Muscle of leg (tissue), 11 donors: ENCODE measurements around the gene BABAM2. TPM values are rescaled to one million over a fixed set of nuclear protein-coding genes. Genes with fewer than 3 reads are reported as not detected.
"Not testable (repeated sequence)": the region's sequence is repeated elsewhere in the genome, so short reads cannot be mapped to it uniquely, and the experiment has no call there.

ENCODE experiments used
- DNase-seq: peaks from one replicate; pipeline ENCODE4 v3.0.0; 2013
- H3K27ac ChIP-seq: one replicate; pipeline ENCODE4 v1.5.1; 2013; ENCODE audit warnings: mild to moderate bottlenecking, low read length, control low read depth
- H3K27me3 ChIP-seq: one replicate; pipeline ENCODE4 v1.6.1; 2013; ENCODE audit warnings: low read length; ENCODE audit not compliant: control insufficient read depth, insufficient read depth
- H3K36me3 ChIP-seq: one replicate; pipeline ENCODE4 v1.6.1; 2013; ENCODE audit warnings: low read length; ENCODE audit not compliant: control insufficient read depth, insufficient read depth
- H3K4me1 ChIP-seq: one replicate; pipeline ENCODE4 v1.6.1; 2013; ENCODE audit warnings: low read length; ENCODE audit not compliant: control insufficient read depth, insufficient read depth
- H3K4me3 ChIP-seq: one replicate; pipeline ENCODE4 v1.5.1; 2013; ENCODE audit warnings: low read length, control low read depth
- H3K9me3 ChIP-seq: replicated peaks from 2 replicates; pipeline ENCODE4 v1.6.1; 2013; ENCODE audit warnings: low read depth, low read length; ENCODE audit not compliant: control insufficient read depth
- WGBS: methylation state at CpG from one replicate; pipeline ENCODE4 v1.1.5; 2013; ENCODE audit warnings: missing lambda C conversion rate; ENCODE audit not compliant: insufficient coverage; 5-methylcytosine and 5-hydroxymethylcytosine counted together
- polyA plus RNA-seq, 8 donors: library from polyadenylated mRNA; unstranded; fragments of 120-200 nt; gene quantifications; one replicate each; pipeline versions ENCODE4 v1.2.1 to v1.2.3, GENCODE V29; 2013; ENCODE audit warnings: inconsistent platforms in 1 of 8, low replicate concordance in 1 of 8; ENCODE audit not compliant: insufficient read length in 8 of 8, insufficient read depth in 1 of 8
- total RNA-seq: library from RNA; stranded (reverse); fragments of 120-200 nt; gene quantifications from one replicate; pipeline ENCODE4 v1.2.4, GENCODE V29; 2013

The BABAM2 gene
- total and polyA plus RNA-seq, 9 donors = 16.1 to 23.6 (median 21.4) TPM

DNA sequence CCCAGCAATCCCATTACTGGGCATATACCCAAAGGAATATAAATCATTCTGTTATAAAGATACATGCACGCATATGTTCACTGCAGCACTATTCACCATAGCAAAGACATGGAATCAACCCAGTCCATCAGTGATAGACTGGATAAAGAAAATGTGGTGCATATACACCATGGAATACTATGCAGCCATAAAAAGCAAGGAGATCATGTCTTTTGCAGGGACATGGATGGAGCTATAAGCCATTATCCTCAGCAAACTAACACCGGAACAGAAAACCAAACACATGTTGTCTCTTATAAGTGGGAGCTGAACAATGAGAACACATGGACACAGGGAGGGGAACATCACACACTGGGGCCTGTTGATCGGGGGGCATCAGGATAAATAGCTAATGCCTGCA is 441.3 kb downstream of the BABAM2 start:
- not testable (repeated sequence) for H3K4me3 ChIP-seq, DNase-seq, H3K9me3 ChIP-seq, H3K27me3 ChIP-seq, H3K27ac ChIP-seq, H3K36me3 ChIP-seq
- peaks cover 47% of the 10 kb centered on the region for H3K4me1 ChIP-seq
- WGBS = 100% methylated on average over 1 of the region's 3 CpGs

DNA sequence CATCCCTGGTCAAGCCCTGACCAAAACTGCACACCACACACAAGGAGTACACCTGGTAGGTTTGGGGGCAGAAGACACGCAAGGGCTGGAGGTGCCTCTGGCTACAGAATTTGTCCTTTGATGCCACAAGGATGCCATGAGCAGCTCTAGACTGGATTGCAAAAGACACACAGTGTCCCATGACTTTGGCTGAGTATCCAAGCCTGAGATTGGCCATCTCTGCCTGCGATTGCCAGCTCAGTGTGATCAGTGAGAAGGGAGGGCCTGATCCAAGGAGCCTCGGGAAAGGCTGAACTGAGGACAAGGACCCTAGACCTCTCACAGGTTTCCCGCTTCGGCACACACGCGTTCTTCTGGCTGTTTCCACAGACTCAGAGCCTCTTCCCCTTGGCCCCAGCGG is 442.2 kb downstream of the BABAM2 start:
- H3K36me3 ChIP-seq = no peaks in the 10 kb centered on the region
- no peaks in the 10 kb centered on the region for H3K27me3 ChIP-seq
- no peak for DNase-seq
- no peak overlapping the region for H3K27ac ChIP-seq
- H3K4me3 ChIP-seq = no peak overlapping the region
- H3K4me1 ChIP-seq = peaks cover 47% of the 10 kb centered on the region
- 95% methylated on average over 6 of the region's 8 CpGs for WGBS
- no peaks in the 10 kb centered on the region for H3K9me3 ChIP-seq

DNA sequence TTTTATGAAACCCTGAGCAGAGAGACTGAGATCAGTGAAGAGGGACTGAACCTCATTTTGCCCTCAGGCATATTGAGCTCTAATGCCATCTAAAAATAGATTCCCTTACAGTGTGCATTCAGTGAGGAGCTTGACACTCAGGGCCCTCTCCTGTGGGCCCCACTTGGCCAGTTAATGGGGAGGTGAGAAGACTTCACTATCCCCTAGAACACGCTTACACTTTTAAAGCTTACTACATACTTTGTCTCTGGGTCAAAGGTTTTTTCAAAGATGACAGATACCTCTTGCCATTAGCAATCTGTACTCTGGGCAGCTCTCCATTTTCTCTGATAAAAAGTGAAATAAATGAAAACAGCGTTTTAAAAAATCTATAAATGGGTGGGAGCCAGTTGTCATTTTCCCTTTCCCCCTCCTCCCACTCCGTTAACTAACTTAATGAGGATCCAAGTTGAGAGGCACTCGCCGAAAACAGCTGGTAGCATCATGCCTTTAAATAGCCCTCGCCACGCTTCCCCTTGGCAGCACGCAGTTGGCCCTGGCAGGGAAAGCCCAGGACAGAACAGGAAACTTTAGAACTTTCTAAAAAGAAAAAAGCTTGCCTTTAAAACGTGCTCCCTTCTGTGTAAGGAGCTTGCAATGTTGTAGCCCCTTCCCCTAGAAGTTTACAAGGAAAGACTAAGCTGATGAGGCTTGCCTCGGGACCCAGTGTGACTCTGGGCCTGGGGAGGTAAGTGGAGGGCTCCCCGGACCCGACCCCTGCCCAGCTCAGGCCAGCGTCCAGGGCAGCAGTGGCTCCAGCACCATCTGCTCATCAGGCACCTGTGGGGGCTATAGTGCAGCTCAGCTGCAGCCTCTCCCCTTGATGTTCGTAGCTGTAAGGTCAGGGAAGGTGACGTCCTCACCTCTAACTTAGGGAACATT is 443.3 kb downstream of the BABAM2 start:
- WGBS = 49% methylated on average over 8 of the region's 15 CpGs
- H3K27me3 ChIP-seq = no peaks in the 10 kb centered on the region
- H3K9me3 ChIP-seq = no peaks in the 10 kb centered on the region
- DNase-seq = peak; percentile 85
- no peak overlapping the region for H3K4me3 ChIP-seq
- H3K36me3 ChIP-seq = no peaks in the 10 kb centered on the region
- H3K4me1 ChIP-seq = peaks cover 53% of the 10 kb centered on the region
- H3K27ac ChIP-seq = peak overlapping the region; percentile 86

DNA sequence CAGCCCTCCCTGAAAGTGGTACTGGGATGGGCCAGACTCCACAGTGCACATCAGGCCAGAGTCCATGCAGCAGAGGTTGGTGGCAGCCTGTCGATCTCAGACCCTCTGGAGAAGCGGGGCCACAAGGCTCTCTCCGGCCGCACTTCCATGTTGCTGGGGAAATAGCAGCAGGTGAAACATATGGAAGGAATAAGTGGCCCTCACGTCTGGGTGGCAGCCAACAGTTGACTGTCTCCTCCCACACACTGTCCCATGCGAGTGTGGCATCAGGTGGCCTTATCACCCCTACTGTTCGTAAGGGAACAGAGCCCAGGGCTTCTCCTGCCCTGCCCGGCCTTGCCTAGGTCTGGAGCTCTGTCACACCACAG is 444.0 kb downstream of the BABAM2 start:
- Histone ChIP-seq H3K9me3 (no peaks in the 10 kb centered on the region), H3K4me3 (no peak overlapping the region), H3K36me3 (peaks cover 2% of the 10 kb centered on the region), H3K27me3 (no peaks in the 10 kb centered on the region), H3K27ac (peak overlapping the region; percentile 86), H3K4me1 (peaks cover 58% of the 10 kb centered on the region)
- 82% methylated on average over 2 of the region's 8 CpGs for WGBS
- DNase-seq = no peak

DNA sequence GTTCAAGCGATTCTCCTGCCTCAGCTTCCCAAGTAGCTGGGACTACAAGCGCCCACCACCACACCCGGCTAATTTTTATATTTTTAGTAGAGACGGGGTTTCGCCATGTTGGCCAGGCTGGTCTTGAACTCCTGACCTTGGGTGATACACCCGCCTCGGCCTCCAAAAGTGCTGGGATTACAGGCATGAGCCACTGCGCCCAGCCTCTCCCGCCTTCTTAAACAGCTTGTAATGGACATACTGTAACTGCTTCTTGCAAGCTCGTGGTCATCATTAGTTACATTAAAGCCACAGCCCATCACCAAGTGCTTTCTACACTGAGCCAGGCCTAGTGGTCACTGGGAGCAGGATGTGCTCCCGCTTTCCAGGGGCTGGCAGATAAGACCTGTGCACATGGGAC is 444.7 kb downstream of the BABAM2 start:
- not testable (repeated sequence) for H3K9me3 ChIP-seq, H3K27ac ChIP-seq, DNase-seq, H3K27me3 ChIP-seq, H3K4me3 ChIP-seq, H3K36me3 ChIP-seq
- H3K4me1 ChIP-seq = peaks cover 66% of the 10 kb centered on the region
- 87% methylated on average over 6 of the region's 11 CpGs for WGBS

DNA sequence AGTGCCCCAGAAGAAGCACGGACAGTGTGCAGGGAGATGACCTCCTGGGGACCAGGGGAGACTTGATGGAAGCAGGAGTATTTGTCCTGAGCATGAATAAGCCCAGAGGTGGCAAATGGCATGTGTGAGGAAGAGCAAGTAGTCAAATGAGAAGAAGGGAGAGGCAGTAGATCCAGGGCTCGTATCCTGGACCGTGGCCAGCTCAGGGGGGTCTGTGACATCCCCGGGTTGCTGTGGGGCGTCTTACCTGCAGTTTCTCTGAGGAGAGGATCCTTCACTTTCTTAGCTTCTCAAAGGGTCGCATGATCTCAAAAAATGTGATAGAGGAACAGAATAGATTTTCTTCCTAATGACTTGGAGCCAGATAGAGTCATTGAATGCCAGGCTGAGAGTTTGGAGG is 445.1 kb downstream of the BABAM2 start:
- H3K4me1 ChIP-seq = peaks cover 70% of the 10 kb centered on the region
- no peak for DNase-seq
- 85% methylated on average over 6 of the region's 6 CpGs for WGBS
- H3K27me3 ChIP-seq = no peaks in the 10 kb centered on the region
- no peaks in the 10 kb centered on the region for H3K9me3 ChIP-seq
- no peak overlapping the region for H3K27ac ChIP-seq
- H3K36me3 ChIP-seq = peaks cover 8% of the 10 kb centered on the region
- H3K4me3 ChIP-seq = no peak overlapping the region

DNA sequence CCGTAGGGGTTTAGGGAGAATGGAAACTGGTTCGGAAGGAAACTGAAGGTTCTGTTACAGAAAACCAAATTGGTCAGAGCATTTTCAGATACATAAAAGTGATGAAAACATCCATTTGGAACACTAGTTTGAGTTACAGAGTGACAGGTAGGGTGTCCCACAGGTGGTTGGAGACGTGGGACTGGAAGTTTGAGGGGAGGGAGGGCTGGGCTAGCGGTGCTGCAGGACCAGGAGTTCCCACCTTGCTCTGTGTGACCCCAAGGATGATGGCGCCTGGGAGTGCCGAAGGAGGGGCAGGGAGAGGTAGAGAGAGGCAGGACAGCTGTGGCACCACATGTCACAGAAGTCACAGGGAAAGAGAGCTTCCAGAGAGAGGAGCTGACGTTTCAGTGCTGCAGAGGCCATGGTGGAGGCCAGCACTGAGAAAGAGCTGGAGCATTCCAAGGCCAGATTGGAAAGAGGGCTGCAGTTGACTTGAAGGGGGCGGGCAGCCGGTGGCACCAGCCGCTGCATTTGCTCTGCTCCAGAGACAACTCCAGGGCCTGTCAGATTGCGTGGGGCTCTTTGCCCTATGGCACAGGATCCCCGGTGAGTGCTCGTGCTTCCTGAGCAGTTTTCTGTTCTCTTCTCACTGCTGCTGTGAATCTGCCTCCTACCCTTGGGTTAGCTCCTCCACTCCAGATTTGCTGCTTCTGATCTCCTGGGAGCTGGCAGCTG is 445.9 kb downstream of the BABAM2 start:
- DNase-seq = no peak
- H3K4me1 ChIP-seq = peaks cover 76% of the 10 kb centered on the region
- peak overlapping the region; percentile 57 for H3K27ac ChIP-seq
- no peaks in the 10 kb centered on the region for H3K9me3 ChIP-seq
- no peaks in the 10 kb centered on the region for H3K27me3 ChIP-seq
- peaks cover 8% of the 10 kb centered on the region for H3K36me3 ChIP-seq
- WGBS = 83% methylated on average over 12 of the region's 13 CpGs
- H3K4me3 ChIP-seq = no peak overlapping the region

DNA sequence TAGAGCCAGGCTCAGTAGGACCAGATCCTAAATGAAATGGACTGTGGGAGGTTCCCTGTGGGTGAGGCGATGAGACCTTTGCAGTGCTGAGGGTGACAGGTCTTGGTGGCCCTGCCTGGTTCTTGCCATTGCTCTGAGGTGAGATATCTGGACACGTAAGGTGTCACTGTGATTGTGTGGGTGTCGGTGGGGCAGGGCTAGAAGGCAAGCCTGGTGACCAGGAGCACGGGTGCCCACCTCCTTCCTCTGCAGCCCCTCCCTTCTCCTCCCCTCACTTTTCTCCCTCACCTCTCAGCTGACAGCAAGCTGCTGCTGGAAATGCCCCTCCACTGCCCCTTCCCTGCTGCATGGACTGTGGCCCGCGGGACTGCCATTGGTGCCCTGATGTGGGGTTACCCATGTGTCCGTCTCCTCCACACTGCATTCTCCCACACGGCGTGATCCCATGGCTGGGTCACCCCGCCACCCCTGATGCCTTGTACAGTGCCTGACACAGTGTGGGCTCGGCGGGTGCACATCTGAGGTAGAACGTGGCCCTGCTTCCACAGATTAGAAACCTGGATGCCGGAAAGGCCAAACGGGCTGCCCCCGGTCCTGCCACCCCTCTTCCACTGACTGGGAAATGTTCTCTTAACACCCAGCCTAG is 446.6 kb downstream of the BABAM2 start:
- WGBS = 84% methylated on average over 11 of the region's 16 CpGs
- H3K27ac ChIP-seq = peak overlapping the region; percentile 57
- peaks cover 8% of the 10 kb centered on the region for H3K36me3 ChIP-seq
- H3K4me1 ChIP-seq = peaks cover 78% of the 10 kb centered on the region
- H3K27me3 ChIP-seq = no peaks in the 10 kb centered on the region
- no peak overlapping the region for H3K4me3 ChIP-seq
- no peaks in the 10 kb centered on the region for H3K9me3 ChIP-seq
- DNase-seq = no peak

DNA sequence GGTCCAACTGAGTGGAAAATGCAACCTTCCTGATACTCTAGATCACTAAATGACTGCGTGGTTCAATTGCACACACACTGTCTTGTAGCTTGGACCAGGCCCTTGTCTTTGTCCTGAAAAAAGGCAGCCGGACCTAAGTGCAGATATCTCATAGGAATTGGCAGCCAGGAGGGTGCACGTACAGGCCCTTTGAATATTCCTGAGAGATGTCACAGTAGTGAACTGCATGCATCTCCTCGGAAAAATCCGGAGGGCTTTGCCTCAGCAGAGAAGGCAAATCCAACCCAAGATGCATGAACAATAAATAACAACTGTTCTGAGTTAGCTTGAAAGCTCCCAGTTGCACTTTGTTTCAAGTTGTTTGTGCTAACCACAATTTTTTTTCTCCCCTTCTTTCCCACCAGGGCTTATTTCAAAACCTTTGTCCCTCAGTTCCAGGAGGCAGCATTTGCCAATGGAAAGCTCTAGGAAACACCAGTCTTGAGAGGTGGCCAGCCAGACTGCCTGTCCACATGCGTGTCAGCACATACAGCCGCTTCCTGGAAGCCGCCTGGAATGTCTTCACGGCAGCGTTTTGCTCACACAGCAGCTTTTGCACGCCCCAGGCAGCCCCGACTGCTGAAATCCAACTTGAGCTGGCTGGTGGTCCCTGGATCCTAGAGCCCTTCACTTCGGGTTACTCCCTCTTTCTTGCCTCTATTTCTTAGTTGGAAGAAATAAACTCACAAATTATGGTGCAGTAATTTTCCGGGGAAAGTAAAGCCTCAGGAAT is 447.7 kb downstream of the BABAM2 start:
- H3K27ac ChIP-seq = peak overlapping the region; percentile 78
- H3K36me3 ChIP-seq = peaks cover 8% of the 10 kb centered on the region
- 12% methylated on average over 13 of the region's 14 CpGs for WGBS
- H3K4me1 ChIP-seq = peaks cover 85% of the 10 kb centered on the region
- DNase-seq = peak; percentile 93
- no peaks in the 10 kb centered on the region for H3K27me3 ChIP-seq
- no peaks in the 10 kb centered on the region for H3K9me3 ChIP-seq
- H3K4me3 ChIP-seq = no peak overlapping the region
